ENCODE results near the gene ENO1.

ENO1 gene

GRCh38 chr1:8874230-8875201 is 4.0 kb downstream of the ENO1 start:
- no peak for TF ChIP-seq CTCF (IDR thresholded peaks at IDR 0.05; ENCODE audit: insufficient read depth, low read depth, low read length, missing control alignments)
- H3K4me3 ChIP-seq (ENCODE audit: low read length): peak overlapping the region; percentile 90
- no peak for DNase-seq (ENCODE audit: low read depth)

- peak; percentile 100 for DNase-seq (ENCODE audit: low read depth)
- TF ChIP-seq CTCF (IDR thresholded peaks at IDR 0.05; ENCODE audit: insufficient read depth, low read depth, low read length, missing control alignments): no peak
- peak overlapping the region; percentile 32 for H3K4me3 ChIP-seq (ENCODE audit: low read length)
Measured at GRCh38 chr1:8873506-8874229, 4.8 kb downstream of the ENO1 start.

GRCh38 chr1:8873001-8873400 is 5.5 kb downstream of the ENO1 start:
- peak overlapping the region; percentile 32 for H3K4me3 ChIP-seq (ENCODE audit: low read length)

GRCh38 chr1:8871965-8872399 is 6.5 kb downstream of the ENO1 start:
- DNase-seq (ENCODE audit: low read depth): peak; percentile 69
- H3K4me3 ChIP-seq (ENCODE audit: low read length): no peak overlapping the region
- no peak for TF ChIP-seq CTCF (IDR thresholded peaks at IDR 0.05; ENCODE audit: insufficient read depth, low read depth, low read length, missing control alignments)

More at GRCh38 chr1:8873001-8873400, 5.5 kb downstream of the ENO1 start:
- DNase-seq (ENCODE audit: low read depth): no peak
- TF ChIP-seq CTCF (IDR thresholded peaks at IDR 0.05; ENCODE audit: insufficient read depth, low read depth, low read length, missing control alignments): no peak

- no peak overlapping the region for H3K4me3 ChIP-seq (ENCODE audit: low read length)
- peak; percentile 73 for DNase-seq (ENCODE audit: low read depth)
- peak; percentile 57 for TF ChIP-seq CTCF (IDR thresholded peaks at IDR 0.05; ENCODE audit: insufficient read depth, low read depth, low read length, missing control alignments)
Measured at GRCh38 chr1:8871539-8871935, 6.9 kb downstream of the ENO1 start.

GRCh38 chr1:8870616-8871538 is 7.6 kb downstream of the ENO1 start:
- DNase-seq (ENCODE audit: low read depth): peak; percentile 85
- no peak overlapping the region for H3K4me3 ChIP-seq (ENCODE audit: low read length)

More at GRCh38 chr1:8870616-8871538, 7.6 kb downstream of the ENO1 start:
- no peak for TF ChIP-seq CTCF (IDR thresholded peaks at IDR 0.05; ENCODE audit: insufficient read depth, low read depth, low read length, missing control alignments)
